Gastrocnemius medialis (tissue), 4 donors: ENCODE data around the gene HLA-C.
"Not testable (repeated sequence)": the region's sequence is repeated elsewhere in the genome, so short reads cannot be mapped to it uniquely, and the experiment has no call there.

ENCODE experiments used
- POLR2A ChIP-seq, 2 donors: fragments of 450-650 bp; IDR thresholded peaks; one replicate each; pipeline ENCODE4 v1.6.1; 2017; ENCODE audit warnings: antibody characterized with exemption in 2 of 2, mild to moderate bottlenecking in 2 of 2, moderate library complexity in 2 of 2
- TF ChIP-seq, protein P1 (sequence below), 5 experiments: fragments of 450-650 bp in 3 of 5; fragments of 200-600 bp in 2 of 5; sonication (generic) in 2 of 5; IDR thresholded peaks in 4 of 5; conservative IDR thresholded peaks in 1 of 5; 1 replicate in 4 of 5; 2 replicates in 1 of 5; pipeline ENCODE4 v1.5.1; 2016 to 2019; ENCODE audit warnings: antibody characterized with exemption in 5 of 5, mild to moderate bottlenecking in 3 of 5, moderate library complexity in 3 of 5

DNA sequence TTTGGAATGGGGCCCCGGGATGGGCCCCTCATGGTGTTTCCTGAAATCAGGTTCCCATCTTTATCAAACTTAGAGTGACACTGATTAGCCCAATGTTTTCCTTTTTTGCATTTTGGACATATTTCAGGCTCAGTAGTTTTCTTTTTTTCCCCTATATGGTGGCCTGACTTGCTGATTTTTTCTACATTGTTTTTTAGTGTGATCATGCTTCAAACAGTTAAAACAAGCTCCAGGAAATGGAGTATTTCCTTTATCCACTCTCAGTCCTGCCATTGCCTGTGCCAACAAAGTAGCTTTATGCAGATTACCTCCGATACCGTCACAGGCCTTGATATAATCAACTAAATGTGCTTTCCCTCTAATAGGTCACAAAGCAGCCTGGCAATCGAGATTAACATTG, 37.8 kb downstream of the HLA-C start:
- TF ChIP-seq, protein P1, sequence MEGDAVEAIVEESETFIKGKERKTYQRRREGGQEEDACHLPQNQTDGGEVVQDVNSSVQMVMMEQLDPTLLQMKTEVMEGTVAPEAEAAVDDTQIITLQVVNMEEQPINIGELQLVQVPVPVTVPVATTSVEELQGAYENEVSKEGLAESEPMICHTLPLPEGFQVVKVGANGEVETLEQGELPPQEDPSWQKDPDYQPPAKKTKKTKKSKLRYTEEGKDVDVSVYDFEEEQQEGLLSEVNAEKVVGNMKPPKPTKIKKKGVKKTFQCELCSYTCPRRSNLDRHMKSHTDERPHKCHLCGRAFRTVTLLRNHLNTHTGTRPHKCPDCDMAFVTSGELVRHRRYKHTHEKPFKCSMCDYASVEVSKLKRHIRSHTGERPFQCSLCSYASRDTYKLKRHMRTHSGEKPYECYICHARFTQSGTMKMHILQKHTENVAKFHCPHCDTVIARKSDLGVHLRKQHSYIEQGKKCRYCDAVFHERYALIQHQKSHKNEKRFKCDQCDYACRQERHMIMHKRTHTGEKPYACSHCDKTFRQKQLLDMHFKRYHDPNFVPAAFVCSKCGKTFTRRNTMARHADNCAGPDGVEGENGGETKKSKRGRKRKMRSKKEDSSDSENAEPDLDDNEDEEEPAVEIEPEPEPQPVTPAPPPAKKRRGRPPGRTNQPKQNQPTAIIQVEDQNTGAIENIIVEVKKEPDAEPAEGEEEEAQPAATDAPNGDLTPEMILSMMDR (IDR thresholded peaks at IDR 0.05 in 4 of 5, conservative IDR thresholded peaks at IDR 0.05 in 1 of 5): not testable (repeated sequence)
- not testable (repeated sequence) for TF ChIP-seq POLR2A (IDR thresholded peaks at IDR 0.05)
